C4-2B (cell line): ENCODE measurements around the gene BEGAIN.

ENCODE experiments used
- H3K27ac ChIP-seq: fragments of 450-650 bp; 2 replicates; pipeline ENCODE4 v1.5.1; 2017
- CTCF ChIP-seq: fragments of 450-650 bp; conservative IDR thresholded peaks from 2 replicates; pipeline ENCODE4 v1.5.1; 2017; ENCODE audit warnings: mild to moderate bottlenecking
- ZFX ChIP-seq: fragments of 450-650 bp; IDR thresholded peaks from 2 replicates; pipeline ENCODE4 v1.6.1; 2017

BEGAIN gene

GRCh38 chr14:100573757-100574641, 13.2 kb downstream of the BEGAIN start:
- no peak overlapping the region for H3K27ac ChIP-seq

GRCh38 chr14:100573002-100573756, 14.0 kb downstream of the BEGAIN start:
- no peak overlapping the region for H3K27ac ChIP-seq
- TF ChIP-seq CTCF (no peak), ZFX (no peak)

More at GRCh38 chr14:100573757-100574641, 13.2 kb downstream of the BEGAIN start:
- no peak for TF ChIP-seq CTCF
- TF ChIP-seq ZFX = no peak

DNA sequence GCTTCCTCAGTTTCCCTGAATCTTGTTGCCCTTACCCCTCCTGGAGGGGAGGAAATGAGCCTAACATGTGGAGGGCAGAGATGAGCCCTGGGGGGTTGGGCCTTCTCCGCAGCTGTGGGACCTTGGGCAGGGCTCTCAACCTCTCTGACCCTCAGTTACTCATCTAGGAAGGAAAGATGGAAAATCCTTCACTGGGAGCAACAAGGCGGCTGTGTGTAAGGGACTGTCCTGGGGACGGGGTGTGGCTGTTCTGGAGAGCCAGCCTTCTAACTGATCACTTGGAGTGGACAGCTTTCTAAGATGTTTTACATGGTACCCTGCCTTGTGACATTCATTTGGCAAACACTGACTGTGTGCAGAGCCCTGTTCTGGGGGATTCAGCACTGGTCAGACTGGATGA, 14.7 kb downstream of the BEGAIN start:
- no peak overlapping the region for H3K27ac ChIP-seq
- TF ChIP-seq ZFX (no peak), CTCF (no peak)

DNA sequence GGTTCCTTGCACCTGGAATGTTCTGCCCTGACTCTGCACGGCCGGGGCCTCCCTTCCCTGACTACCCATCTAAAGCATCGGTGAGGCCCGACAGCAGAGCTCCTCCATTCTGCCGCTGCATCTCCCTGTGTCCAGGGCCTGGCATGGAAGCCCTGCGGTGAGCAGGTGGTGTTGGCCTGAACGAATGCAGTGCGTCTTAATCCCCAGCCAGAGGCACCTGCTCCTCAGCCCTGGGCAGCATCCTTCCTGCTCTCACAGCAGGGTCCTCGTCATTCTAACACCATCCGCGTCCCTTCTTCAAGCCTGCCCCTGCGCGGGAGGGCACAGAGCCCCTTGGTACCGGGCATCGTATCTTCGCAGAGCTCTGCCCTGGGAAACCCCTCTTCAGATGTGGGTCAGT, 15.4 kb downstream of the BEGAIN start:
- TF ChIP-seq ZFX (no peak), CTCF (no peak)
- no peak overlapping the region for H3K27ac ChIP-seq

GRCh38 chr14:100570726-100571454, 16.3 kb downstream of the BEGAIN start:
- H3K27ac ChIP-seq = no peak overlapping the region
- TF ChIP-seq ZFX (no peak), CTCF (no peak)

DNA sequence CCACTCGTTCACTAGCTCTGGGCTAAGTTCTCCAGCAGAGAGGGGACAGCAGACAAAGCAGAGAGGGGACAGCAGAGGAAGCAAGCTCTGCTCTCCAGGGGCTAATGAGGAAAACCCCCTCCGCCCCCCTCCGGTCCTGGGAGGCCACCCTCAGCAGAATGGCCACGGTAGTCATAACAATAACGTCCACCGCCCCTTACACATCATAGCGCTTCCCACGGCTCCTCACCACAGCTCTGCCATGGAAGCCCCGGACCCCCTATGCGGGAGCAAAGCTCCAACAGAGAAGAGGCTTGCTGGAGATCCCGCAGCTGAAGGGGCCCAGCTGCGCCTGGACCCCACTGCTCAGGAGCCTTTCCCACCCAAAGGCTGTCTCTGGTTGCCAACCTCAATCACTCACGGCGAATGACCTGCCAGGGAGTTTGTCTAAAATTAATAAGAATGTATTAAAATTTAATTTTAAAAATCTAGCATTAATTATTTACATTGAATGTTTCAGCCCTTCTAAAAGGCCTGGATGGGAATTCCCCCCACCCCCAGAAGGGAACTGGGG, 17.4 kb downstream of the BEGAIN start:
- H3K27ac ChIP-seq = no peak overlapping the region
- TF ChIP-seq ZFX = no peak
- no peak for TF ChIP-seq CTCF
